H1 (cell line): ENCODE data around the gene DPEP3. TPM values are rescaled to one million over a fixed set of nuclear protein-coding genes. Genes with fewer than 3 reads are reported as not detected.

Experiments
- CTCF ChIA-PET: fragments of 300-600 bp; sonication (Branson Sonifier 250); formaldehyde crosslinking; loops from one replicate; lab custom pipeline; 2021; ENCODE audit not compliant: partially characterized antibody; lab: Charles Lee
- POLR2A ChIA-PET: fragments of 300-600 bp; sonication (Branson Sonifier 250); formaldehyde crosslinking; loops from one replicate; lab custom pipeline; 2021; ENCODE audit warnings: inconsistent platforms; ENCODE audit not compliant: partially characterized antibody; lab: Charles Lee
- DNase-seq, 2 experiments: peaks; one replicate each; pipeline versions ENCODE4 v3.0.0 to v3.0.0-alpha.2; 2010 to 2022; ENCODE audit warnings: low spot score in 2 of 2, low read depth in 1 of 2, mixed read lengths in 1 of 2
- FAIRE-seq: peaks from 2 replicates; lab custom pipeline; 2011; peaks lifted over from hg19 to GRCh38; lab: Jason Lieb, UNC
- H2AFZ ChIP-seq: 2 replicates; pipeline ENCODE4 v1.8.1; 2012; ENCODE audit warnings: low read length, inconsistent platforms
- H2AK5ac ChIP-seq: 2 replicates; pipeline ENCODE4 v1.6.1; 2013; ENCODE audit warnings: low read depth, low read length
- H2BK120ac ChIP-seq: replicated peaks from 2 replicates; pipeline ENCODE3; 2013; ENCODE audit warnings: low read depth, low read length, inconsistent platforms
- H2BK12ac ChIP-seq: 2 replicates; pipeline ENCODE4 v1.6.1; 2013; ENCODE audit warnings: low read depth, low read length
- H2BK15ac ChIP-seq: 2 replicates; pipeline ENCODE4 v1.6.1; 2013; ENCODE audit warnings: low read length
- H2BK20ac ChIP-seq: 2 replicates; pipeline ENCODE4 v1.6.1; 2013; ENCODE audit warnings: low read length
- H2BK5ac ChIP-seq: 2 replicates; pipeline ENCODE4 v1.6.1; 2013; ENCODE audit warnings: low read depth, low read length
- H3K14ac ChIP-seq: 2 replicates; pipeline ENCODE4 v1.6.1; 2013; ENCODE audit warnings: inconsistent platforms; ENCODE audit not compliant: insufficient read length
- H3K18ac ChIP-seq: 2 replicates; pipeline ENCODE4 v1.6.1; 2013; ENCODE audit warnings: low read length; ENCODE audit errors: extremely low read depth
- H3K23ac ChIP-seq: 2 replicates; pipeline ENCODE4 v1.6.1; 2013; ENCODE audit warnings: inconsistent platforms; ENCODE audit not compliant: insufficient read length
- H3K23me2 ChIP-seq: 2 replicates; pipeline ENCODE4 v1.6.1; 2013; ENCODE audit warnings: low read depth, low read length
- H3K27ac ChIP-seq: 2 replicates; pipeline ENCODE4 v1.6.1; 2011; ENCODE audit warnings: low read depth, low read length, inconsistent platforms
- H3K27me3 ChIP-seq, 4 experiments: replicated peaks in 1 of 4; 1 replicate in 1 of 4; 2 replicates in 3 of 4; pipeline versions ENCODE4 v1.6.1 to v1.8.1; 2011 to 2013; ENCODE audit warnings: low read length in 3 of 4, mild to moderate bottlenecking in 3 of 4, inconsistent platforms in 2 of 4, mixed read lengths in 2 of 4, moderate library complexity in 1 of 4; ENCODE audit not compliant: control insufficient read depth in 3 of 4, insufficient read depth in 3 of 4; ENCODE audit errors: extremely low read depth in 1 of 4
- H3K36me3 ChIP-seq, 4 experiments: 2 replicates each; pipeline versions ENCODE4 v1.6.1 to v1.8.1; 2011 to 2013; ENCODE audit warnings: mild to moderate bottlenecking in 4 of 4, low read length in 3 of 4, moderate library complexity in 2 of 4, control low read depth in 1 of 4, inconsistent platforms in 1 of 4; ENCODE audit not compliant: insufficient read depth in 4 of 4, control insufficient read depth in 2 of 4
- H3K4ac ChIP-seq: replicated peaks from 2 replicates; pipeline ENCODE3; 2013; ENCODE audit warnings: low read length, low read depth, mixed read lengths, inconsistent platforms; ENCODE audit not compliant: insufficient read length
- H3K4me1 ChIP-seq, 4 experiments: replicated peaks in 1 of 4; 1 replicate in 1 of 4; 2 replicates in 3 of 4; pipeline versions ENCODE4 v1.6.1 to v1.8.1; 2011 to 2013; ENCODE audit warnings: low read length in 3 of 4, inconsistent platforms in 2 of 4, mixed read lengths in 1 of 4; ENCODE audit not compliant: insufficient read depth in 4 of 4, control insufficient read depth in 3 of 4
- H3K4me2 ChIP-seq, 2 experiments: 2 replicates each; pipeline versions ENCODE4 v1.6.1 to v1.8.1; 2011 to 2013; ENCODE audit warnings: low read depth in 2 of 2, low read length in 2 of 2, control low read depth in 1 of 2, inconsistent platforms in 1 of 2, mild to moderate bottlenecking in 1 of 2; ENCODE audit not compliant: insufficient read depth in 1 of 2
- H3K4me3 ChIP-seq, 4 experiments: fragments of 200-600, 300-600 bp in 1 of 4; sonication (generic), shearing (Covaris generic), sonication (Bioruptor Twin) in 1 of 4; 2 replicates each; pipeline versions ENCODE4 v1.5.1 to v1.8.1; 2011 to 2016; ENCODE audit warnings: low read length in 4 of 4, low read depth in 3 of 4, control low read depth in 2 of 4, inconsistent platforms in 2 of 4, mild to moderate bottlenecking in 2 of 4, mixed read lengths in 1 of 4, moderate library complexity in 1 of 4; ENCODE audit not compliant: insufficient read depth in 2 of 4; ENCODE audit errors: extremely low read depth in 1 of 4
- H3K56ac ChIP-seq: replicated peaks from 2 replicates; pipeline ENCODE3; 2013; ENCODE audit warnings: low read depth, mild to moderate bottlenecking, mixed read lengths, low read length, inconsistent platforms; ENCODE audit not compliant: insufficient read length
- H3K79me1 ChIP-seq: 2 replicates; pipeline ENCODE4 v1.6.1; 2013; ENCODE audit warnings: low read depth, low read length, control low read depth
- H3K79me2 ChIP-seq, 2 experiments: 2 replicates each; pipeline versions ENCODE4 v1.6.1 to v1.8.1; 2012 to 2013; ENCODE audit warnings: low read length in 2 of 2, mild to moderate bottlenecking in 2 of 2, inconsistent platforms in 1 of 2; ENCODE audit not compliant: insufficient read depth in 2 of 2, control insufficient read depth in 1 of 2
- H3K9ac ChIP-seq, 4 experiments: replicated peaks in 1 of 4; 1 replicate in 1 of 4; 2 replicates in 3 of 4; pipeline versions ENCODE4 v1.6.1 to v1.8.1; 2011 to 2013; ENCODE audit warnings: low read depth in 3 of 4, low read length in 3 of 4, control low read depth in 2 of 4, mild to moderate bottlenecking in 2 of 4, moderate library complexity in 2 of 4, inconsistent platforms in 1 of 4; ENCODE audit errors: extremely low read depth in 1 of 4
- H3K9me3 ChIP-seq, 2 experiments: 2 replicates each; pipeline versions ENCODE4 v1.6.1 to v1.8.1; 2012 to 2013; ENCODE audit warnings: mild to moderate bottlenecking in 2 of 2, moderate library complexity in 2 of 2, control low read depth in 1 of 2, inconsistent platforms in 1 of 2, low read depth in 1 of 2, low read length in 1 of 2, mixed read lengths in 1 of 2; ENCODE audit not compliant: insufficient read depth in 2 of 2
- H4K20me1 ChIP-seq, 2 experiments: replicated peaks in 1 of 2; 2 replicates each; pipeline versions ENCODE3 to v1.8.1; 2011 to 2013; ENCODE audit warnings: inconsistent platforms in 2 of 2, low read length in 2 of 2, mild to moderate bottlenecking in 1 of 2; ENCODE audit not compliant: insufficient read depth in 2 of 2, control insufficient read depth in 1 of 2
- H4K5ac ChIP-seq: 2 replicates; pipeline ENCODE4 v1.6.1; 2013; ENCODE audit warnings: low read length, low read depth, mixed read lengths, inconsistent platforms; ENCODE audit not compliant: insufficient read length
- H4K8ac ChIP-seq: 2 replicates; pipeline ENCODE4 v1.8.0; 2013; ENCODE audit warnings: mild to moderate bottlenecking, moderate library complexity, low read length, inconsistent platforms; ENCODE audit not compliant: insufficient read depth; ENCODE audit errors: extremely low read depth
- H4K91ac ChIP-seq: replicated peaks from 2 replicates; pipeline ENCODE3; 2013; ENCODE audit warnings: low read length, mixed read lengths, inconsistent platforms; ENCODE audit not compliant: insufficient read length
- CREB1 ChIP-seq: IDR thresholded peaks from 2 replicates; pipeline ENCODE4 v1.6.1; 2012; ENCODE audit warnings: inconsistent platforms
- JUND ChIP-seq: IDR thresholded peaks from 2 replicates; pipeline ENCODE4 v1.6.1; 2011; ENCODE audit warnings: mild to moderate bottlenecking, improper control_type of control experiment, low read length
- MAX ChIP-seq: IDR thresholded peaks from 2 replicates; pipeline ENCODE4 v1.6.1; 2012; ENCODE audit warnings: inconsistent platforms
- NANOG ChIP-seq: IDR thresholded peaks from 2 replicates; pipeline ENCODE4 v1.6.1; 2011; ENCODE audit warnings: low read length, low read depth, mild to moderate bottlenecking, inconsistent platforms; ENCODE audit not compliant: insufficient read depth, poor library complexity, severe bottlenecking
- PHF8 ChIP-seq: fragments of 200-600 bp; sonication (generic); conservative IDR thresholded peaks from 2 replicates; pipeline ENCODE4 v1.7.1; 2012; ENCODE audit warnings: low read depth, mild to moderate bottlenecking, inconsistent platforms, low read length, moderate library complexity
- POLR2AphosphoS5 ChIP-seq: IDR thresholded peaks from 2 replicates; pipeline ENCODE4 v1.6.1; 2011; ENCODE audit warnings: low read depth, low read length
- POU5F1 ChIP-seq: IDR thresholded peaks from 2 replicates; pipeline ENCODE4 v1.6.1; 2011; ENCODE audit warnings: low read depth, mild to moderate bottlenecking, low read length, moderate library complexity
- SIN3A ChIP-seq, 2 experiments: IDR thresholded peaks in 1 of 2; conservative IDR thresholded peaks in 1 of 2; 2 replicates each; pipeline ENCODE4 v1.6.1; 2011 to 2012; ENCODE audit warnings: low read length in 2 of 2, improper control_type of control experiment in 1 of 2, low read depth in 1 of 2, mild to moderate bottlenecking in 1 of 2
- TAF7 ChIP-seq: optimal IDR thresholded peaks from 2 replicates; pipeline ENCODE3; 2011; ENCODE audit warnings: low read depth, mild to moderate bottlenecking, inconsistent platforms, low read length, moderate library complexity, borderline replicate concordance
- TBP ChIP-seq: IDR thresholded peaks from 2 replicates; pipeline ENCODE4 v1.6.1; 2011; ENCODE audit warnings: low read depth, low read length, improper control_type of control experiment
- WGBS, 2 experiments: shearing (Covaris generic) in 1 of 2; methylation state at CpG; one replicate each; pipeline versions ENCODE4 v1.1.6 to v1.1.7; 2013 to 2015; ENCODE audit warnings: low lambda C conversion rate in 2 of 2, mixed read lengths in 2 of 2, inconsistent platforms in 1 of 2, low coverage in 1 of 2, missing lambda C conversion rate in 1 of 2; ENCODE audit not compliant: insufficient replicate concordance in 2 of 2, insufficient coverage in 1 of 2, insufficient read length in 1 of 2; ENCODE audit errors: extremely low coverage in 1 of 2, missing lambda C conversion rate in 1 of 2; 5-methylcytosine and 5-hydroxymethylcytosine counted together
- polyA plus RNA-seq, 7 experiments: library from polyadenylated mRNA; depleted of rRNA in 3 of 7; stranded (reverse) in 5 of 7; unstranded in 2 of 7; fragments of >200 nt in 5 of 7; fragments of 200-250 nt in 2 of 7; gene quantifications; 1 replicate in 5 of 7; 2 replicates in 1 of 7; 4 replicates in 1 of 7; pipeline versions ENCODE4 v1.2.1 to v1.2.3, GENCODE V29; 2011 to 2013; ENCODE audit warnings: missing spikeins in 2 of 7, mixed read lengths in 2 of 7
- total RNA-seq: library from RNA; stranded (reverse); fragmentation: NEBNext Ultra II Directional; extraction: Animal tissue kit (Norgen Biotek cat#: 25700); gene quantifications from 2 replicates; pipeline ENCODE4 v1.2.1, GENCODE V29; 2021

DPEP3 gene
- total and polyA plus RNA-seq, 2 of the 8 experiments (the other 6 are each of a cell fraction or from before 2014, with no cell fraction given) = 6.5 to 9.9 TPM

- H3K36me3 ChIP-seq = no peaks in the 10 kb centered on the region; a peak in 2 of 8 replicates
- no peak overlapping the region for H3K14ac ChIP-seq
- ChIA-PET POLR2A (interaction anchor here (0.7 to 7.5 kb wide), 6 partner anchors 7 to 51 kb away, joined by 3 to 43 read pairs (median 15); partner anchors contain the start of genes LCAT, NRN1L and PSMB10), CTCF (interaction anchor here (0.7 to 27.1 kb wide), 19 partner anchors 9 to 265 kb away, joined by 3 to 623 read pairs (median 4); partner anchors contain the start of genes EDC4, NRN1L, PSKH1 and RANBP10)
- H4K20me1 ChIP-seq = peaks cover 3 to 27% of the 10 kb centered on the region in 2 experiments
- WGBS, 2 experiments = 61% methylated on average over 15 of the region's 16 CpGs; no CpG with 5 or more reads in 1 of the 2 experiments
- H2AFZ ChIP-seq = no peak overlapping the region
- H4K5ac ChIP-seq = no peak overlapping the region
- H2AK5ac ChIP-seq = no peak overlapping the region
- DNase-seq (peak in 1 of 2 experiments; percentile 91), FAIRE-seq (peak; percentile 78)
- no peak overlapping the region for H2BK12ac ChIP-seq
- H3K23ac ChIP-seq = no peak overlapping the region
- H3K79me2 ChIP-seq = no peaks in the 10 kb centered on the region
- no peak overlapping the region for H2BK120ac ChIP-seq
- H3K4me2 ChIP-seq = no peak overlapping the region
- no peak overlapping the region for H3K56ac ChIP-seq
- no peak overlapping the region for H4K8ac ChIP-seq
- H3K18ac ChIP-seq = no peak overlapping the region
- no peak overlapping the region for H3K27ac ChIP-seq
- no peak overlapping the region for H4K91ac ChIP-seq
- no peaks in the 10 kb centered on the region for H3K9me3 ChIP-seq
- H3K4me1 ChIP-seq = peaks cover 0 to 8% (median 4%) of the 10 kb centered on the region in 4 experiments; a peak in 5 of 7 replicates
- no peak overlapping the region for H3K4ac ChIP-seq
- no peaks in the 10 kb centered on the region for H3K79me1 ChIP-seq
- H3K27me3 ChIP-seq = no peaks in the 10 kb centered on the region
- no peak overlapping the region for H2BK15ac ChIP-seq
- H2BK5ac ChIP-seq = no peak overlapping the region
- H3K23me2 ChIP-seq = no peaks in the 10 kb centered on the region
- no peak overlapping the region for H3K4me3 ChIP-seq
- H2BK20ac ChIP-seq = no peak overlapping the region
- no peak overlapping the region for H3K9ac ChIP-seq
- no peak for TF ChIP-seq TAF7
- TF ChIP-seq NANOG = peak; percentile 45
- peak; percentile 28; the same call in 1 of the 2 replicates for TF ChIP-seq JUND
- TF ChIP-seq MAX = peak; percentile 47
- peak; percentile 26; the same call in 1 of the 2 replicates for TF ChIP-seq CREB1
- peak; percentile 26; the same call in 1 of the 2 replicates for TF ChIP-seq TBP
- no peak for TF ChIP-seq PHF8
- peak; percentile 50; the same call in 1 of the 2 replicates for TF ChIP-seq POLR2AphosphoS5
- peak in 1 of 2 experiments; percentile 76; a peak in 2 of 4 replicates for TF ChIP-seq SIN3A (conservative IDR thresholded peaks at IDR 0.05 in 1 of 2, IDR thresholded peaks at IDR 0.05 in 1 of 2; ENCODE audit: low read depth in 1 of 2, low read length in 2 of 2)
- no peak for TF ChIP-seq POU5F1
These were observed 51.5 kb downstream of the DPEP3 start for GRCh38 chr16:67928561-67929364.
